IPS-18c (cell line): ENCODE measurements around the gene ACLY.
"Not testable (repeated sequence)": the region's sequence is repeated elsewhere in the genome, so short reads cannot be mapped to it uniquely, and the experiment has no call there.

Source experiments
- H3K4me3 ChIP-seq: 2 replicates; pipeline ENCODE4 v1.7.0; 2013; ENCODE audit warnings: low read depth, mild to moderate bottlenecking, low read length, moderate library complexity; ENCODE audit not compliant: insufficient read depth
- H3K9me3 ChIP-seq: one replicate; pipeline ENCODE4 v1.6.1; 2013; ENCODE audit warnings: mild to moderate bottlenecking, low read length, moderate library complexity; ENCODE audit not compliant: control insufficient read depth, insufficient read depth

ACLY gene

GRCh38 chr17:41864836-41865595 is 53.7 kb downstream of the ACLY start, which contains the start of gene KLHL11:
TSS of gene KLHL11 (minus strand) at chr17:41865423. CDS start at chr17:41865370, 53 bp downstream.
- Histone ChIP-seq H3K9me3 (no peaks in the 10 kb centered on the region), H3K4me3 (peak within 1 kb of the TSS; percentile 96)

- H3K9me3 ChIP-seq, result no peaks in the 10 kb centered on the region
- H3K4me3 ChIP-seq, result peak overlapping the region; percentile 96
Observed at GRCh38 chr17:41864498-41864835, 54.3 kb downstream of the ACLY start.

GRCh38 chr17:41863074-41863848 is 55.5 kb downstream of the ACLY start:
- Histone ChIP-seq H3K9me3 (no peaks in the 10 kb centered on the region), H3K4me3 (peak overlapping the region; percentile 96)

- Histone ChIP-seq H3K9me3 (no peaks in the 10 kb centered on the region), H3K4me3 (no peak overlapping the region)
Observed at GRCh38 chr17:41860254-41860931, 58.4 kb downstream of the ACLY start.

GRCh38 chr17:41851382-41851781 is 67.4 kb downstream of the ACLY start:
- H3K4me3 ChIP-seq, H3K9me3 ChIP-seq: not testable (repeated sequence)

GRCh38 chr17:41849251-41849990 is 69.3 kb downstream of the ACLY start:
- Histone ChIP-seq H3K4me3 (no peak overlapping the region), H3K9me3 (no peaks in the 10 kb centered on the region)

GRCh38 chr17:41848788-41849187 is 70.0 kb downstream of the ACLY start:
- Histone ChIP-seq H3K9me3 (no peaks in the 10 kb centered on the region), H3K4me3 (no peak overlapping the region)

- Histone ChIP-seq H3K4me3 (no peak overlapping the region), H3K9me3 (no peaks in the 10 kb centered on the region)
Observed at GRCh38 chr17:41844971-41845370, 73.8 kb downstream of the ACLY start.

GRCh38 chr17:41840781-41841180 is 78.0 kb downstream of the ACLY start:
- not testable (repeated sequence) for H3K9me3 ChIP-seq

GRCh38 chr17:41839448-41839847 is 79.3 kb downstream of the ACLY start:
- not testable (repeated sequence) for H3K9me3 ChIP-seq, H3K4me3 ChIP-seq

More at GRCh38 chr17:41840781-41841180, 78.0 kb downstream of the ACLY start:
- not testable (repeated sequence) for H3K4me3 ChIP-seq

- H3K9me3 ChIP-seq, result no peaks in the 10 kb centered on the region
- H3K4me3 ChIP-seq, result no peak within 1 kb of the TSS
Observed at GRCh38 chr17:41837761-41838538, 80.8 kb downstream of the ACLY start, which contains the start of gene KLHL10. TSS of gene KLHL10 (plus strand) at chr17:41837825. CDS start at chr17:41837933, 108 bp downstream.

- H3K4me3 ChIP-seq, result peak overlapping the region; percentile 89
- H3K9me3 ChIP-seq, result no peaks in the 10 kb centered on the region
Observed at GRCh38 chr17:41836550-41837196, 82.1 kb downstream of the ACLY start.

GRCh38 chr17:41835800-41836549 is 82.8 kb downstream of the ACLY start, which contains the start of gene NT5C3B:
TSS of gene NT5C3B (minus strand) at chr17:41836232. CDS start at chr17:41836193, 39 bp downstream.
- Histone ChIP-seq H3K4me3 (peak within 1 kb of the TSS; percentile 89), H3K9me3 (no peaks in the 10 kb centered on the region)

GRCh38 chr17:41835214-41835799 is 83.4 kb downstream of the ACLY start:
- H3K4me3 ChIP-seq, result peak overlapping the region; percentile 89
- no peaks in the 10 kb centered on the region for H3K9me3 ChIP-seq

- not testable (repeated sequence) for H3K4me3 ChIP-seq, H3K9me3 ChIP-seq
Observed at GRCh38 chr17:41829961-41830360, 88.8 kb downstream of the ACLY start.
